H1 (cell line): ENCODE results near the gene WDR48. TPM values are rescaled to one million over a fixed set of nuclear protein-coding genes. Genes with fewer than 3 reads are reported as not detected.

Experiments
- CTCF ChIA-PET: fragments of 300-600 bp; sonication (Branson Sonifier 250); formaldehyde crosslinking; loops from one replicate; lab custom pipeline; 2021; ENCODE audit not compliant: partially characterized antibody; lab: Charles Lee
- POLR2A ChIA-PET: fragments of 300-600 bp; sonication (Branson Sonifier 250); formaldehyde crosslinking; loops from one replicate; lab custom pipeline; 2021; ENCODE audit warnings: inconsistent platforms; ENCODE audit not compliant: partially characterized antibody; lab: Charles Lee
- DNase-seq, 2 experiments: peaks; one replicate each; pipeline versions ENCODE4 v3.0.0 to v3.0.0-alpha.2; 2010 to 2022; ENCODE audit warnings: low spot score in 2 of 2, low read depth in 1 of 2, mixed read lengths in 1 of 2
- FAIRE-seq: peaks from 2 replicates; lab custom pipeline; 2011; peaks lifted over from hg19 to GRCh38; lab: Jason Lieb, UNC
- H2AFZ ChIP-seq: 2 replicates; pipeline ENCODE4 v1.8.1; 2012; ENCODE audit warnings: low read length, inconsistent platforms
- H2AK5ac ChIP-seq: 2 replicates; pipeline ENCODE4 v1.6.1; 2013; ENCODE audit warnings: low read depth, low read length
- H2BK120ac ChIP-seq: replicated peaks from 2 replicates; pipeline ENCODE3; 2013; ENCODE audit warnings: low read depth, low read length, inconsistent platforms
- H2BK12ac ChIP-seq: 2 replicates; pipeline ENCODE4 v1.6.1; 2013; ENCODE audit warnings: low read depth, low read length
- H2BK15ac ChIP-seq: 2 replicates; pipeline ENCODE4 v1.6.1; 2013; ENCODE audit warnings: low read length
- H2BK20ac ChIP-seq: 2 replicates; pipeline ENCODE4 v1.6.1; 2013; ENCODE audit warnings: low read length
- H2BK5ac ChIP-seq: 2 replicates; pipeline ENCODE4 v1.6.1; 2013; ENCODE audit warnings: low read depth, low read length
- H3K14ac ChIP-seq: 2 replicates; pipeline ENCODE4 v1.6.1; 2013; ENCODE audit warnings: inconsistent platforms; ENCODE audit not compliant: insufficient read length
- H3K18ac ChIP-seq: 2 replicates; pipeline ENCODE4 v1.6.1; 2013; ENCODE audit warnings: low read length; ENCODE audit errors: extremely low read depth
- H3K23ac ChIP-seq: 2 replicates; pipeline ENCODE4 v1.6.1; 2013; ENCODE audit warnings: inconsistent platforms; ENCODE audit not compliant: insufficient read length
- H3K23me2 ChIP-seq: 2 replicates; pipeline ENCODE4 v1.6.1; 2013; ENCODE audit warnings: low read depth, low read length
- H3K27ac ChIP-seq: 2 replicates; pipeline ENCODE4 v1.6.1; 2011; ENCODE audit warnings: low read depth, low read length, inconsistent platforms
- H3K27me3 ChIP-seq, 4 experiments: replicated peaks in 1 of 4; 1 replicate in 1 of 4; 2 replicates in 3 of 4; pipeline versions ENCODE4 v1.6.1 to v1.8.1; 2011 to 2013; ENCODE audit warnings: low read length in 3 of 4, mild to moderate bottlenecking in 3 of 4, inconsistent platforms in 2 of 4, mixed read lengths in 2 of 4, moderate library complexity in 1 of 4; ENCODE audit not compliant: control insufficient read depth in 3 of 4, insufficient read depth in 3 of 4; ENCODE audit errors: extremely low read depth in 1 of 4
- H3K36me3 ChIP-seq, 4 experiments: 2 replicates each; pipeline versions ENCODE4 v1.6.1 to v1.8.1; 2011 to 2013; ENCODE audit warnings: mild to moderate bottlenecking in 4 of 4, low read length in 3 of 4, moderate library complexity in 2 of 4, control low read depth in 1 of 4, inconsistent platforms in 1 of 4; ENCODE audit not compliant: insufficient read depth in 4 of 4, control insufficient read depth in 2 of 4
- H3K4ac ChIP-seq: replicated peaks from 2 replicates; pipeline ENCODE3; 2013; ENCODE audit warnings: low read length, low read depth, mixed read lengths, inconsistent platforms; ENCODE audit not compliant: insufficient read length
- H3K4me1 ChIP-seq, 4 experiments: replicated peaks in 1 of 4; 1 replicate in 1 of 4; 2 replicates in 3 of 4; pipeline versions ENCODE4 v1.6.1 to v1.8.1; 2011 to 2013; ENCODE audit warnings: low read length in 3 of 4, inconsistent platforms in 2 of 4, mixed read lengths in 1 of 4; ENCODE audit not compliant: insufficient read depth in 4 of 4, control insufficient read depth in 3 of 4
- H3K4me2 ChIP-seq, 2 experiments: 2 replicates each; pipeline versions ENCODE4 v1.6.1 to v1.8.1; 2011 to 2013; ENCODE audit warnings: low read depth in 2 of 2, low read length in 2 of 2, control low read depth in 1 of 2, inconsistent platforms in 1 of 2, mild to moderate bottlenecking in 1 of 2; ENCODE audit not compliant: insufficient read depth in 1 of 2
- H3K4me3 ChIP-seq, 4 experiments: fragments of 200-600, 300-600 bp in 1 of 4; sonication (generic), shearing (Covaris generic), sonication (Bioruptor Twin) in 1 of 4; 2 replicates each; pipeline versions ENCODE4 v1.5.1 to v1.8.1; 2011 to 2016; ENCODE audit warnings: low read length in 4 of 4, low read depth in 3 of 4, control low read depth in 2 of 4, inconsistent platforms in 2 of 4, mild to moderate bottlenecking in 2 of 4, mixed read lengths in 1 of 4, moderate library complexity in 1 of 4; ENCODE audit not compliant: insufficient read depth in 2 of 4; ENCODE audit errors: extremely low read depth in 1 of 4
- H3K56ac ChIP-seq: replicated peaks from 2 replicates; pipeline ENCODE3; 2013; ENCODE audit warnings: low read depth, mild to moderate bottlenecking, mixed read lengths, low read length, inconsistent platforms; ENCODE audit not compliant: insufficient read length
- H3K79me1 ChIP-seq: 2 replicates; pipeline ENCODE4 v1.6.1; 2013; ENCODE audit warnings: low read depth, low read length, control low read depth
- H3K79me2 ChIP-seq, 2 experiments: 2 replicates each; pipeline versions ENCODE4 v1.6.1 to v1.8.1; 2012 to 2013; ENCODE audit warnings: low read length in 2 of 2, mild to moderate bottlenecking in 2 of 2, inconsistent platforms in 1 of 2; ENCODE audit not compliant: insufficient read depth in 2 of 2, control insufficient read depth in 1 of 2
- H3K9ac ChIP-seq, 4 experiments: replicated peaks in 1 of 4; 1 replicate in 1 of 4; 2 replicates in 3 of 4; pipeline versions ENCODE4 v1.6.1 to v1.8.1; 2011 to 2013; ENCODE audit warnings: low read depth in 3 of 4, low read length in 3 of 4, control low read depth in 2 of 4, mild to moderate bottlenecking in 2 of 4, moderate library complexity in 2 of 4, inconsistent platforms in 1 of 4; ENCODE audit errors: extremely low read depth in 1 of 4
- H3K9me3 ChIP-seq, 2 experiments: 2 replicates each; pipeline versions ENCODE4 v1.6.1 to v1.8.1; 2012 to 2013; ENCODE audit warnings: mild to moderate bottlenecking in 2 of 2, moderate library complexity in 2 of 2, control low read depth in 1 of 2, inconsistent platforms in 1 of 2, low read depth in 1 of 2, low read length in 1 of 2, mixed read lengths in 1 of 2; ENCODE audit not compliant: insufficient read depth in 2 of 2
- H4K20me1 ChIP-seq, 2 experiments: replicated peaks in 1 of 2; 2 replicates each; pipeline versions ENCODE3 to v1.8.1; 2011 to 2013; ENCODE audit warnings: inconsistent platforms in 2 of 2, low read length in 2 of 2, mild to moderate bottlenecking in 1 of 2; ENCODE audit not compliant: insufficient read depth in 2 of 2, control insufficient read depth in 1 of 2
- H4K5ac ChIP-seq: 2 replicates; pipeline ENCODE4 v1.6.1; 2013; ENCODE audit warnings: low read length, low read depth, mixed read lengths, inconsistent platforms; ENCODE audit not compliant: insufficient read length
- H4K8ac ChIP-seq: 2 replicates; pipeline ENCODE4 v1.8.0; 2013; ENCODE audit warnings: mild to moderate bottlenecking, moderate library complexity, low read length, inconsistent platforms; ENCODE audit not compliant: insufficient read depth; ENCODE audit errors: extremely low read depth
- H4K91ac ChIP-seq: replicated peaks from 2 replicates; pipeline ENCODE3; 2013; ENCODE audit warnings: low read length, mixed read lengths, inconsistent platforms; ENCODE audit not compliant: insufficient read length
- GTF2F1 ChIP-seq: IDR thresholded peaks from 2 replicates; pipeline ENCODE4 v1.6.1; 2012; ENCODE audit warnings: low read depth, low read length, improper control_type of control experiment, borderline replicate concordance
- RXRA ChIP-seq: IDR thresholded peaks from 2 replicates; pipeline ENCODE4 v1.6.1; 2011; ENCODE audit warnings: low read depth, mild to moderate bottlenecking, low read length, moderate library complexity; ENCODE audit not compliant: insufficient read depth
- TBP ChIP-seq: IDR thresholded peaks from 2 replicates; pipeline ENCODE4 v1.6.1; 2011; ENCODE audit warnings: low read depth, low read length, improper control_type of control experiment
- WGBS, 2 experiments: shearing (Covaris generic) in 1 of 2; methylation state at CpG; one replicate each; pipeline versions ENCODE4 v1.1.6 to v1.1.7; 2013 to 2015; ENCODE audit warnings: low lambda C conversion rate in 2 of 2, mixed read lengths in 2 of 2, inconsistent platforms in 1 of 2, low coverage in 1 of 2, missing lambda C conversion rate in 1 of 2; ENCODE audit not compliant: insufficient replicate concordance in 2 of 2, insufficient coverage in 1 of 2, insufficient read length in 1 of 2; ENCODE audit errors: extremely low coverage in 1 of 2, missing lambda C conversion rate in 1 of 2; 5-methylcytosine and 5-hydroxymethylcytosine counted together
- polyA plus RNA-seq, 7 experiments: library from polyadenylated mRNA; depleted of rRNA in 3 of 7; stranded (reverse) in 5 of 7; unstranded in 2 of 7; fragments of >200 nt in 5 of 7; fragments of 200-250 nt in 2 of 7; gene quantifications; 1 replicate in 5 of 7; 2 replicates in 1 of 7; 4 replicates in 1 of 7; pipeline versions ENCODE4 v1.2.1 to v1.2.3, GENCODE V29; 2011 to 2013; ENCODE audit warnings: missing spikeins in 2 of 7, mixed read lengths in 2 of 7
- total RNA-seq: library from RNA; stranded (reverse); fragmentation: NEBNext Ultra II Directional; extraction: Animal tissue kit (Norgen Biotek cat#: 25700); gene quantifications from 2 replicates; pipeline ENCODE4 v1.2.1, GENCODE V29; 2021

WDR48 gene
- total and polyA plus RNA-seq, 2 of the 8 experiments (the other 6 are each of a cell fraction or from before 2014, with no cell fraction given) = 21.2 to 54.1 TPM

GRCh38 chr3:39005295-39005694 lies 46.5 kb upstream of the WDR48 start:
- DNase-seq (no peak), FAIRE-seq (no peak)
- Histone ChIP-seq H3K4me3 (no peak overlapping the region), H3K9ac (no peak overlapping the region), H3K27me3 (no peaks in the 10 kb centered on the region), H3K27ac (no peak overlapping the region), H2BK15ac (no peak overlapping the region), H3K14ac (no peak overlapping the region), H3K79me1 (no peaks in the 10 kb centered on the region), H3K9me3 (no peaks in the 10 kb centered on the region), H3K18ac (no peak overlapping the region), H2BK12ac (no peak overlapping the region), H2BK5ac (no peak overlapping the region), H3K56ac (no peak overlapping the region), H2BK20ac (no peak overlapping the region), H2AFZ (peak overlapping the region; percentile 100), H3K23me2 (no peaks in the 10 kb centered on the region), H2AK5ac (no peak overlapping the region), H4K20me1 (no peaks in the 10 kb centered on the region), H3K4me2 (no peak overlapping the region), H3K23ac (no peak overlapping the region), H3K4me1 (no peaks in the 10 kb centered on the region), H3K79me2 (no peaks in the 10 kb centered on the region), H4K5ac (no peak overlapping the region), H4K91ac (no peak overlapping the region), H3K36me3 (no peaks in the 10 kb centered on the region), H3K4ac (no peak overlapping the region), H4K8ac (no peak overlapping the region), H2BK120ac (peak overlapping the region; percentile 18)
- CTCF ChIA-PET = interaction anchor here (0.6 to 1.3 kb wide), 2 partner anchors 163 to 205 kb away, joined by 3 to 5 read pairs; no protein-coding TSS in a partner anchor
- WGBS, 2 experiments = 67% methylated on average over 2 of the region's 2 CpGs; no CpG with 5 or more reads in 1 of the 2 experiments
- POLR2A ChIA-PET = interaction anchor here (0.6 to 0.8 kb wide), 2 partner anchors 17 to 123 kb away, joined by 3 to 5 read pairs; no protein-coding TSS in a partner anchor
- TF ChIP-seq TBP (no peak), GTF2F1 (no peak), RXRA (no peak)
